HG03521 (cell line): ENCODE data around the gene TMC1.

Experiments used
- ATAC-seq: cut with Tn5 transposase; IDR thresholded peaks from one replicate; pipeline ENCODE4 v1.9.1; 2021; ENCODE audit warnings: mild to moderate bottlenecking, moderate library complexity; ENCODE audit not compliant: unreplicated experiment

The TMC1 gene

GRCh38 chr9:72600671-72601070, 79.3 kb downstream of the TMC1 start:
- no peak for ATAC-seq

- no peak for ATAC-seq
Observed at GRCh38 chr9:72601615-72602014, 80.2 kb downstream of the TMC1 start.

GRCh38 chr9:72612449-72612848, 91.0 kb downstream of the TMC1 start:
- no peak for ATAC-seq

- no peak for ATAC-seq
Observed at GRCh38 chr9:72614067-72614466, 92.7 kb downstream of the TMC1 start.

- ATAC-seq = no peak
Observed at GRCh38 chr9:72615931-72616330, 94.5 kb downstream of the TMC1 start.

- ATAC-seq = no peak
Observed at GRCh38 chr9:72618811-72619210, 97.4 kb downstream of the TMC1 start.

- no peak for ATAC-seq
Observed at GRCh38 chr9:72622186-72622585, 100.8 kb downstream of the TMC1 start.

GRCh38 chr9:72623156-72623555, 101.7 kb downstream of the TMC1 start:
- no peak for ATAC-seq

- ATAC-seq = no peak
Observed at GRCh38 chr9:72627147-72627546, 105.7 kb downstream of the TMC1 start.

GRCh38 chr9:72627956-72628540, 106.6 kb downstream of the TMC1 start:
- no peak for ATAC-seq

GRCh38 chr9:72633966-72634365, 112.6 kb downstream of the TMC1 start:
- ATAC-seq = no peak

GRCh38 chr9:72635197-72635596, 113.8 kb downstream of the TMC1 start:
- peak; percentile 88 for ATAC-seq

- no peak for ATAC-seq
Observed at GRCh38 chr9:72636621-72637020, 115.2 kb downstream of the TMC1 start.

- ATAC-seq = no peak
Observed at GRCh38 chr9:72643651-72644050, 122.2 kb downstream of the TMC1 start.

GRCh38 chr9:72646061-72646460, 124.7 kb downstream of the TMC1 start:
- ATAC-seq = no peak

- no peak for ATAC-seq
Observed at GRCh38 chr9:72648324-72649126, 127.1 kb downstream of the TMC1 start.

GRCh38 chr9:72649127-72649442, 127.7 kb downstream of the TMC1 start:
- ATAC-seq = no peak

GRCh38 chr9:72650206-72650605, 128.8 kb downstream of the TMC1 start:
- no peak for ATAC-seq

- ATAC-seq = no peak
Observed at GRCh38 chr9:72656021-72656420, 134.6 kb downstream of the TMC1 start.

GRCh38 chr9:72657023-72657422, 135.6 kb downstream of the TMC1 start:
- ATAC-seq = no peak

GRCh38 chr9:72658703-72659102, 137.3 kb downstream of the TMC1 start:
- ATAC-seq = no peak

- ATAC-seq = no peak
Observed at GRCh38 chr9:72661401-72662135, 140.2 kb downstream of the TMC1 start.
